Transverse colon (tissue), 4 donors: ENCODE measurements around the gene SHISAL1. TPM values are rescaled to one million over a fixed set of nuclear protein-coding genes. Genes with fewer than 3 reads are reported as not detected.

ENCODE experiments used
- DNase-seq: peaks from one replicate; pipeline ENCODE4 v3.0.0-alpha.2; 2019
- H3K27ac ChIP-seq, 4 donors: fragments of 200-600 bp; sonication (generic); 2 replicates each; pipeline ENCODE4 v1.5.1; 2016 to 2018; ENCODE audit warnings: inconsistent platforms in 4 of 4
- H3K27me3 ChIP-seq: fragments of 200-600 bp; sonication (generic); 2 replicates; pipeline ENCODE4 v1.5.1; 2017; ENCODE audit warnings: inconsistent platforms
- H3K36me3 ChIP-seq, 4 donors: fragments of 200-600 bp; sonication (generic); 2 replicates each; pipeline ENCODE4 v1.5.1; 2017 to 2019; ENCODE audit warnings: inconsistent platforms in 4 of 4
- H3K4me1 ChIP-seq, 4 donors: fragments of 200-600 bp; sonication (generic); 2 replicates each; pipeline ENCODE4 v1.5.1; 2017 to 2020; ENCODE audit warnings: inconsistent platforms in 4 of 4
- H3K4me3 ChIP-seq, 4 donors: fragments of 200-600 bp; sonication (generic); 1 replicate in 1 of 4; 2 replicates in 3 of 4; pipeline versions ENCODE4 v1.5.1 to v1.6.1; 2017 to 2019; ENCODE audit warnings: inconsistent platforms in 4 of 4
- H3K9me3 ChIP-seq, 2 donors: fragments of 200-600 bp; sonication (generic); 2 replicates each; pipeline ENCODE4 v1.5.1; 2017 to 2019; ENCODE audit warnings: inconsistent platforms in 2 of 2
- CTCF ChIP-seq, 5 experiments: fragments of 200-600 bp in 3 of 5; fragments of 450-650 bp in 2 of 5; sonication (generic) in 3 of 5; IDR thresholded peaks; 1 replicate in 2 of 5; 2 replicates in 3 of 5; pipeline ENCODE4 v1.5.1; 2016 to 2017; ENCODE audit warnings: antibody characterized with exemption in 5 of 5, inconsistent platforms in 3 of 5, mild to moderate bottlenecking in 2 of 5, moderate library complexity in 1 of 5
- EP300 ChIP-seq: sonication (generic); formaldehyde crosslinking; IDR thresholded peaks from one replicate; pipeline ENCODE4 v1.6.1; 2017; ENCODE audit warnings: antibody characterized with exemption, low read depth
- POLR2A ChIP-seq: fragments of 450-650 bp; IDR thresholded peaks from one replicate; pipeline ENCODE4 v1.6.1; 2016; ENCODE audit warnings: antibody characterized with exemption, mild to moderate bottlenecking, moderate library complexity
- POLR2AphosphoS5 ChIP-seq, 3 donors: sonication (generic); formaldehyde crosslinking; IDR thresholded peaks; one replicate each; pipeline ENCODE4 v1.6.1; 2016; ENCODE audit warnings: antibody characterized with exemption in 3 of 3
- WGBS, 2 donors: methylation state at CpG; one replicate each; pipeline ENCODE4 v1.1.5; 2018; ENCODE audit warnings: low coverage in 1 of 2; 5-methylcytosine and 5-hydroxymethylcytosine counted together
- in situ Hi-C, 4 donors: fragments of 200-750 bp; cut with MboI; loops; one replicate each; pipeline versions ENCODE4 v1.15.0 to v1.15.1; 2017; ENCODE audit warnings: low sequenced_read_pairs in 3 of 4, low pct_ligation_motif_present in 1 of 4, low pct_unique_long_range_greater_than_20kb in 1 of 4
- intact Hi-C: fragments of 100-400 bp; cut with DNase I; formaldehyde crosslinking; loops from one replicate; pipeline ENCODE4 v1.15.1; 2023; ENCODE audit warnings: low total_unique reads
- total RNA-seq, 4 donors: library from RNA; depleted of rRNA; stranded (reverse); fragments of >200 nt; gene quantifications; one replicate each; pipeline ENCODE4 v1.1.0, GENCODE V29; 2016

Gene SHISAL1
- total RNA-seq, 4 donors from 2014 or later: 1.9 to 4.6 (median 3.2) TPM

GRCh38 chr22:44298406-44299091 lies 14.2 kb downstream of the SHISAL1 start:
- no peak for TF ChIP-seq POLR2A
- TF ChIP-seq EP300: no peak
- no peak for TF ChIP-seq CTCF (IDR thresholded peaks at IDR 0.05)
- TF ChIP-seq POLR2AphosphoS5 (IDR thresholded peaks at IDR 0.05): no peak
- intact Hi-C loops (no loop called here), in situ Hi-C loops (no loop called here)
- 40 to 74% methylated on average over 1 to 20 of the region's 25 CpGs for WGBS, 2 donors
- Histone ChIP-seq H3K36me3 (no peaks in the 10 kb centered on the region), H3K9me3 (no peaks in the 10 kb centered on the region), H3K27ac (no peak overlapping the region), H3K4me1 (no peaks in the 10 kb centered on the region), H3K27me3 (no peaks in the 10 kb centered on the region), H3K4me3 (no peak overlapping the region)
- DNase-seq: no peak

GRCh38 chr22:44297470-44298061 lies 15.2 kb downstream of the SHISAL1 start:
- H3K4me1 ChIP-seq: no peaks in the 10 kb centered on the region
- TF ChIP-seq EP300 (no peak), CTCF (IDR thresholded peaks at IDR 0.05) (no peak), POLR2AphosphoS5 (IDR thresholded peaks at IDR 0.05) (no peak), POLR2A (no peak)
- H3K36me3 ChIP-seq: no peaks in the 10 kb centered on the region
- no peaks in the 10 kb centered on the region for H3K9me3 ChIP-seq
- in situ Hi-C loops: no loop called here
- no peak for DNase-seq
- no peak overlapping the region for H3K4me3 ChIP-seq
- no peak overlapping the region for H3K27ac ChIP-seq
- WGBS, 2 donors: 40 to 62% methylated on average over 5 to 14 of the region's 14 CpGs
- H3K27me3 ChIP-seq: no peaks in the 10 kb centered on the region
- intact Hi-C loops: no loop called here

- H3K27me3 ChIP-seq: no peaks in the 10 kb centered on the region
- H3K4me1 ChIP-seq: no peaks in the 10 kb centered on the region
- no peak for DNase-seq
- in situ Hi-C loops (no loop called here), intact Hi-C loops (no loop called here)
- H3K4me3 ChIP-seq: no peak overlapping the region
- H3K9me3 ChIP-seq: no peaks in the 10 kb centered on the region
- no peaks in the 10 kb centered on the region for H3K36me3 ChIP-seq
- H3K27ac ChIP-seq: no peak overlapping the region
- 74 to 75% methylated on average over 3 of the region's 3 CpGs for WGBS, 2 donors
- TF ChIP-seq EP300 (no peak), CTCF (IDR thresholded peaks at IDR 0.05) (no peak), POLR2AphosphoS5 (IDR thresholded peaks at IDR 0.05) (no peak), POLR2A (no peak)
These were observed 17.3 kb downstream of the SHISAL1 start for GRCh38 chr22:44295406-44295805.

- no peak overlapping the region for H3K4me3 ChIP-seq
- intact Hi-C loops: no loop called here
- in situ Hi-C loops: no loop called here
- peaks cover 0 to 3% (median 0%) of the 10 kb centered on the region in 4 donors for H3K4me1 ChIP-seq
- H3K27ac ChIP-seq: no peak overlapping the region
- WGBS, 2 donors: 67% methylated on average over 6 of the region's 6 CpGs; no CpG with 5 or more reads in 1 of the 2 donors
- no peak for TF ChIP-seq POLR2A
- no peak for TF ChIP-seq EP300
- no peak for TF ChIP-seq POLR2AphosphoS5 (IDR thresholded peaks at IDR 0.05)
- no peak for TF ChIP-seq CTCF (IDR thresholded peaks at IDR 0.05)
- DNase-seq: no peak
- H3K36me3 ChIP-seq: no peaks in the 10 kb centered on the region
- H3K9me3 ChIP-seq: no peaks in the 10 kb centered on the region
- H3K27me3 ChIP-seq: no peaks in the 10 kb centered on the region
These were observed 18.9 kb downstream of the SHISAL1 start for GRCh38 chr22:44293876-44294275.
